Activated CD8-positive, alpha-beta memory T cell treated with anti-CD3 and anti-CD28 coated beads for 36 hours (primary cell): ENCODE measurements around the gene ATF6. TPM values are rescaled to one million over a fixed set of nuclear protein-coding genes. Genes with fewer than 3 reads are reported as not detected.

Experiments used
- CTCF ChIA-PET: fragments of 350-600 bp; sonication (Branson Sonifier 250); formaldehyde crosslinking; loops from one replicate; lab custom pipeline; 2021; ENCODE audit warnings: antibody characterized with exemption; lab: Charles Lee
- POLR2A ChIA-PET: fragments of 350-600 bp; sonication (Branson Sonifier 250); formaldehyde crosslinking; loops from one replicate; lab custom pipeline; 2021; ENCODE audit warnings: antibody characterized with exemption; lab: Charles Lee
- total RNA-seq, 2 experiments: library from RNA; stranded (reverse); gene quantifications; one replicate each; pipeline ENCODE4 v1.2.3, GENCODE V29; 2021

Gene ATF6
- total RNA-seq, 2 experiments from 2014 or later, result 20.3 to 23.5 TPM

- ChIA-PET POLR2A (no interaction called here), CTCF (interaction anchor here (1.2 kb wide), 1 partner anchor 12 kb away, joined by 3 read pairs; no protein-coding TSS in a partner anchor)
Measured at GRCh38 chr1:161944381-161944780, 178.3 kb downstream of the ATF6 start.

- ChIA-PET CTCF (no interaction called here), POLR2A (no interaction called here)
Measured at GRCh38 chr1:161945306-161946060, 179.4 kb downstream of the ATF6 start.

GRCh38 chr1:161946071-161946987 is 180.2 kb downstream of the ATF6 start:
- ChIA-PET CTCF (no interaction called here), POLR2A (no interaction called here)

GRCh38 chr1:161948435-161948834 is 182.3 kb downstream of the ATF6 start:
- CTCF ChIA-PET, result no interaction called here
- POLR2A ChIA-PET, result no interaction called here

- CTCF ChIA-PET, result no interaction called here
- POLR2A ChIA-PET, result no interaction called here
Measured at GRCh38 chr1:161949548-161949947, 183.4 kb downstream of the ATF6 start.

GRCh38 chr1:161950377-161950776 is 184.3 kb downstream of the ATF6 start:
- ChIA-PET CTCF (no interaction called here), POLR2A (no interaction called here)

GRCh38 chr1:161951646-161952045 is 185.5 kb downstream of the ATF6 start:
- ChIA-PET POLR2A (no interaction called here), CTCF (no interaction called here)

- POLR2A ChIA-PET, result no interaction called here
Measured at GRCh38 chr1:161952607-161953172, 186.6 kb downstream of the ATF6 start.

GRCh38 chr1:161953256-161953920 is 187.3 kb downstream of the ATF6 start:
- POLR2A ChIA-PET, result no interaction called here
- CTCF ChIA-PET, result no interaction called here

More at GRCh38 chr1:161952607-161953172, 186.6 kb downstream of the ATF6 start:
- CTCF ChIA-PET, result no interaction called here

GRCh38 chr1:161954050-161954449 is 187.9 kb downstream of the ATF6 start:
- CTCF ChIA-PET, result no interaction called here
- POLR2A ChIA-PET, result no interaction called here

GRCh38 chr1:161954466-161954865 is 188.3 kb downstream of the ATF6 start:
- POLR2A ChIA-PET, result no interaction called here
- CTCF ChIA-PET, result no interaction called here

- CTCF ChIA-PET, result no interaction called here
- POLR2A ChIA-PET, result no interaction called here
Measured at GRCh38 chr1:161955606-161956005, 189.5 kb downstream of the ATF6 start.

GRCh38 chr1:161956097-161956496 is 190.0 kb downstream of the ATF6 start:
- CTCF ChIA-PET, result interaction anchor here (0.8 kb wide), 1 partner anchor 12 kb away, joined by 3 read pairs; no protein-coding TSS in a partner anchor
- POLR2A ChIA-PET, result no interaction called here

- ChIA-PET CTCF (interaction anchor here (0.8 kb wide), 1 partner anchor 13 kb away, joined by 3 read pairs; no protein-coding TSS in a partner anchor), POLR2A (no interaction called here)
Measured at GRCh38 chr1:161956930-161957329, 190.8 kb downstream of the ATF6 start.

GRCh38 chr1:161958425-161958824 is 192.3 kb downstream of the ATF6 start:
- CTCF ChIA-PET, result no interaction called here
- POLR2A ChIA-PET, result no interaction called here

GRCh38 chr1:161962091-161962887 is 196.2 kb downstream of the ATF6 start:
- CTCF ChIA-PET, result no interaction called here

GRCh38 chr1:161966067-161966466 is 199.9 kb downstream of the ATF6 start:
- ChIA-PET CTCF (no interaction called here), POLR2A (no interaction called here)

More at GRCh38 chr1:161962091-161962887, 196.2 kb downstream of the ATF6 start:
- POLR2A ChIA-PET, result interaction anchor here (1.4 kb wide), 1 partner anchor 47 kb away, joined by 4 read pairs; no protein-coding TSS in a partner anchor

GRCh38 chr1:161970036-161970435 is 203.9 kb downstream of the ATF6 start:
- ChIA-PET POLR2A (no interaction called here), CTCF (no interaction called here)

- CTCF ChIA-PET, result no interaction called here
Measured at GRCh38 chr1:161970633-161971032, 204.5 kb downstream of the ATF6 start.

More at GRCh38 chr1:161970633-161971032, 204.5 kb downstream of the ATF6 start:
- POLR2A ChIA-PET, result no interaction called here
